CD4-positive, alpha-beta T cell treated with Interferon gamma for 1 hour (primary cell): Measurements from ENCODE around the gene TEAD1.
"Not testable (repeated sequence)": the region's sequence is repeated elsewhere in the genome, so short reads cannot be mapped to it uniquely, and the experiment has no call there.

Experiments
- DNase-seq: peaks from one replicate; pipeline ENCODE4 v3.0.0-alpha.2; 2020

The TEAD1 gene

DNA sequence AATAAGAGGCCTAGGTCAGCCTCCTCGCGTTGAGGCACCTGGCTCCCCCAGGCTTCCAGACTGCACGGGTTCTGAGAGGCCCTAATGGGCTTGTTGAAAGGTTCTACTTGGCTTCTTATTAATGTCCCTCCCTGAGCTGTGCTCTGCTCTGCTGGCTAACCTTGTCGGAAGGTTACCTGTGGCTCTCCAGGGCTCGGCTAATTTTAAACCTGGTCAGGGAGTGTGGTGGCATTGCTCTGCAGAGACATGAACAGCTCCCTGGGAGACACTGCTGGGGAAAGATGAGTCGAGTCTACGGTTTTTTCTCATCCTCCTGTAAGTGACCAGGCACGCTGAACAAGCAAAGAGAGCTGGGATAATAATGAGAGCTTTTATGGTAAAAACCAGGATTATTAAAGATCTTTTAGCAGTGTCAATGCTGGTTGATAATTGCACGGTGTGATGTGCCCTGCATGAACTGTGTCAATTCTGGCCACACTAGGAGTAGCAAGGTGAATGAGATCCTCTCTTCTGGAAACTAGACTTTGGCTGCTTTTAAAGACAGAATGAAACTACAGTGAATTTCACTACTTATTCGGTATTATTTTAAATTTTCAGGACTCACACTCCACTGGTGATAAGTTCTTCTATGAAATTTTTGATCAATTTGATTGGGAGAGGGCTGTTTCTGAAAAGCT lies 70.7 kb downstream of the TEAD1 start:
- DNase-seq: no peak

DNA sequence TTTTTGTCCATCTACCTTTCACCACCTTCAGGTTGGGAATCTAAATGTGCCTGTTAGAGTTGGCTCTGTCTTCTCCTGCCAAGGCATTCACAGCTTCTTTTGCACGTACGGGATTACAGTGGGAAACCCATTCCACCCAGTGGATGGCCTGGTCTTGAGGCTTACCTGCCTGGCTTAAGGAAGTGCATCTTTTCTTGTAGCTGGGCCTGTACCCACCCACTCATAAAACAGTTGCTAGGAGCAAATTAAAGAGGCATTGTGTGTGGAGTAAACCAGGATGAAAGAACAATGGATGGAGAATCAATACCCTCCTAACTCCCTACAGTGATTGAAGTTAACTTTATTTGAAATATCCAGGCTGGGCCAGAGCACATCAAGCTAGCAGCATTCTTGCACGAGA lies 71.6 kb downstream of the TEAD1 start:
- DNase-seq: no peak

DNA sequence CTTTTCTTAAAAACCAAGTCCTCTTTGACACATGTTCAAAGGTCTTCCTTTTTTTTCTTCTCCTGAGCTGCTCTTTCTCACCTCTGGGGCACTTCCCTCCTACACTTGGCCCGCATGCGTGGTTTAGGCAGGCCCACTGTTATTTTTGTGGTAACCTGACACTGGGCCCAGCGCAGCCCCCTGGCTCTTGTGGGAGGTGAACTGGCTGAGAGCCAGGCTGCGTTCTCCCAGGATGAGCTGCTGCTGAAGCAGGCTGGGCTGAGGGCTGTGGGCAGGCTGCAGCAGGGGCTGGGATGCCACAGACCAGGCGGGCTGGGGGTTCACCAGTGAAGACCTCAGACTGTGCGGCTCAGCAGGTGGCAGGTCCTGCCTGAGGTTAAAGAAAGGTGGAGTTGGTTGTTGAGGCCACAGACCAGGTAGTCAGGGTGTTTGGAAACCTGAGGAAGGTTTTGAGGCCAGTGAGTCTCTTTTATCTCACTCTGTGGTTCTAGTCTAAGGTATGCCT lies 72.4 kb downstream of the TEAD1 start:
- no peak for DNase-seq

DNA sequence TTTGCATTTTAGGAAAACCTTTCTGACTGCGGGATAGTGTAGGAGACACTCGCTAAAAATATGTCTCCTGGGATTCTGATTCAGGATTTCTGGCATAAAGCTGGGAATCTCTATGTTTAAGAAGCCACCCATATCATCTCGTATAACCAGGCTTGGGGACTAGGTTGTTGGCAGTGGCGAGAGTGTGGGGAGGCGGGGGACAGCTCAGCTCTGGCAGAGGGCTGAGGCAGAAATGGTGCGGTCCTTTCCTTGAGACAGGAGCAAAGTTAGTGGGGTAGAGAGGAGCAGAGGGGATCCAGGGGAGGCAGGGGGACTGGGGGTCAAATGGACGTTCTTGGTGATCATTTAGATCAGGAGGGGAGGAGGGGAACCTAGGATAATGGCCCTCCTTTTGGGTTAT lies 74.3 kb downstream of the TEAD1 start:
- no peak for DNase-seq

DNA sequence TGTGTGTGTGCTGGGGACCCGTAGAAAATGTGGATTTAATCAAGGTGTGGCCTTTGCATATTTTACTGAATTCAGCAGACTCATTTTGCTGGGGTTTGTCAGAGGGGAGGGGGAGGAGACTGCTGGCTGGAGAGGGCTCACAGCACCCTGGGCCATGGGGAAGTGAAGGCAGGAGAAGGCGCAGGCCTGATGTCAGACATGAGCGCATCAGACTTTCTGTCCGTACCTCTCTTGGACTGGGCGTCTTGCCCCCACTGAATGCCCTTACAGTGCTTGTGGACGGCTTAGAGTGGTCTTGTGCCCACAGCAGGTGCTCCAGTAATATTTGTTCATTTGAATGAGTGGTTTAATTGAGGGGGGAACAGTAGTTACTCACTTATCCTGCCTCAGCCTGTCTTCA lies 75.2 kb downstream of the TEAD1 start:
- no peak for DNase-seq

DNA sequence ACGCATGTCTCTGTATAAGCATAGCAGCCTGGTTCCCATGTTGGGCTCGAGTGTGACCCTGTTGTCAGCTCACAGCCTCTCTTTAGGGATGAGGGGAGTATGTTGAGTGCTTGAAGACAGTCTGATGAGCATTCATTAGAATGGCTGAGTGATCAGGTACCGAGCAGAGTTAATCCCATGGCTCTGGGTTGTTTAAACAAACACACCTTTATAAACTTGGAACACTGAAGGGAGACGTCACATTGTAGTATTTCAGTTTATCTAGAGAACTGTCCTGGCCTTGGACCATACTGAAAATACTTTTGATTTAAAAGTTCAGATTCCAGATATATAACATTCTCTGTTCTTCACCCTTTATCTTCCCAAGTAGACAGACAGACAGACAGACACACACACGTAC lies 76.0 kb downstream of the TEAD1 start:
- no peak for DNase-seq

DNA sequence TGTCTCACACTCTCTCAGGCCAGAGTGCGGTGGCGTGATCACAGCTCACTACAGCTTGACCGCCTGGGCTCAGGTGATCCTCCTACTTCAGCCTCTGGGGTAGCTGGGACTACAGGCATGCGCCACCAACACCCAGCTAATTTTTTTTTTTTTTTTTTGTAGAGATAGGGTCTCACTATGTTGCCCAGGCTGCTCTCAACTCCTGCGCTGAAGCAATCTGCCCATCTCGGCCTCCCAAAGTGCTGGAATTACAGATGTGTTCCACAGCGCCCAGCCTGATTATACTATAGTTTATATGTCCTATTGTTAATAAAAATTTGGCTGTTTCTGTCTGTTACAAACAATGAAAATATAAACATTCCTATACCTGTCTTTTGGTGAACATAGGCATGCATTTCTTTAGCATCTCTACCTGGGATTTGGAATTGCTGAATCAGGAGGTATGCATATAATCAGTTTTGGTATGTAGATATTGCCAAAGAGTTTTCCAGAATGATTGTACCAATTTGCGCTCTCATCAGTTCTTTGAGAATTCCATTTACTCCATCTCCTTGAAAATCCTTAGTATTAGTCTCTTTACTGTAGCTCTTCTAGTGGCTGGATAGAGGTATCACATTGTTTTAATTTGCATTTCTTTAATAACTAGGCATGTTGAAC lies 78.8 kb downstream of the TEAD1 start:
- DNase-seq: no peak

DNA sequence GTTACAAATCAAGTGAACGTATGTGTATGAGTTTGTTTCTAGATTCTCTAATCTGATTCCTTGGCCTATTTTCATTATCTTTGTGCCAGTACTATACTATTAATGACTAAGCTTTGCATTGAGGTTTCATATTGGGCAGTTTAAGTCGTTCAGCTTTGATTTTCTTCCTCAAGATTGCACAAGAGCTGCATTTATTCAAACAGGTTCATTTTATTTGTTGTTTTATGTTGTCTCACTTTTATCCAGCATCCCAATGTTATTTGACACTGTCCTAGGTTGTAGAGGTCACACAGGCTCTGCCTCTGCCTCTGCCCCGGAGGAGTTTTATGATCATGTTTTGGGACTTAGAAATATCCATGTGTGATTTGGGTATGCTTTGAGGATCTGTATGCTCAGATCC lies 79.8 kb downstream of the TEAD1 start:
- DNase-seq: no peak

DNA sequence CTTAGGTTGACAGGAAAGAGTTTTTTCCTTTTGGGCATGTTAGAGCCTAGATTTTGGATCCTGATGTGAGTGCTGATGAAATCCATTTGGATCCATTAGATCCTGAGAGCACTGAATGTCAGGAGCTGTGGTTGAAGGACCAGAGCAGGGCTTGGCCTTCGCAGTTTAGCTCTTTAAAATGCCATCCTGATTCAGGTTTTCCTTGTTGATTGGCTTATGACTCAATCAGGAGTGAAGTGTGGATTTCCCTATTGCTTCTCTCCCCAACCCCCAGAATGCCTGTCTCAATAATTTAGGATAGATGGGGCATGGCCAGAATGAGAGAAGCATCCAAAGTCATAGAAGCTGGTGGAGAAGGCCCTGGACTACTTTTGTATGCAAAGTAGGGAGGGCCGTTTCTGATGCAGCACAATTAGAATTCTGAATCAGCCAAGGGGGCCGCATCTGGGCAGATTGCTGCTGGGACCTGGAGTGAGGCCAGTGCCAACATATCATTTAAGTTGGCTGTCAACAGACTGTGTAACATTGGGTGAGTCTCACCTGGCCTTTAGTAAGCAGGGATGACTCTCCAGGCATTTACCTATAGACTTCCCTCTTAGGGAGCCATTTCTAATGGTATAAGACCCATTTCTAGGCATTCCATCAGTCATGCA lies 80.5 kb downstream of the TEAD1 start:
- DNase-seq: no peak

DNA sequence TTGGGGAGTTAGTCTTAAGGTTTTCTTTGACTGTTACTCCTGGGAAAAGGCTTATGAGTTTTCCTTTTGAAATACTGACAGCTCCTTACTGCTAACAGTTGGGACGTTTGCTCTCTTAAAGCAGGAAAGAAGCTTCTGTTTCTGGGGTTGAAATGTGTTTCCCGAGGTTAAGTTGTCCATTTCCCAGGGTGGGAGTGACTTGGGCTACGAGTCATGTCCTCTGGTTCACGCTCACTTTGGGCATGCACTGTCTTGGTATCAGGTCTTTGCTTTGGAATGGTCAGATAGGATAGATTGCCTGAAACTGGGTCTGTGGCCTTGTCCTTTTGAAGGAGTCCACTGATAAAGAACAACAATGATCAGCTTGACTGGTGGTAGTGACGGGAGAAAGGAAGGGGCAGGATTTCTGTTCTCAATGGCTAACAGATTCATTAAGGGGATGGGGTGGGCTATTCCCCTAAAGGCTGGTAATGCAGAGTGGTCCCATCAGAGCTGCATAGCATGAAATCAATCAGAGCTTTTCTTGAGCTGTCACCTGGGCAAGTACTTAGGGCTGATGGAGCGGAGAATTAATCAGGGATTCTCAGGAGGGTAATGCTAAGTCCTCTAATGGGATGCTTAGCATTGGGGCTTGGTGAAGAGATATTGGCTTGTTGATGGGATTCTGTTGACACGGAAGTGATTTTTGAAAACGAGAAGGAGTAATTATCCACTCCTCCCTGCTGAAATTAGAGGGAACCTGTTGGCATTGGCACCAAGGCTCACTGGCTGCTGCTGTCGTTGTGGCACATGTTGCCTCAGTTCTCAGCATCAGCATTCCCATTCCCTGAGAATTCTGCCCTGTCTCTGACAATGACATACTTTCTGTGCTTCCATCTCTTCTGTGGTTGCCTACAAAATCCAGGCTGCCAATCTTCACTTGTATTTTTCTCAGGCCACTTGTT lies 81.6 kb downstream of the TEAD1 start:
- DNase-seq: no peak

DNA sequence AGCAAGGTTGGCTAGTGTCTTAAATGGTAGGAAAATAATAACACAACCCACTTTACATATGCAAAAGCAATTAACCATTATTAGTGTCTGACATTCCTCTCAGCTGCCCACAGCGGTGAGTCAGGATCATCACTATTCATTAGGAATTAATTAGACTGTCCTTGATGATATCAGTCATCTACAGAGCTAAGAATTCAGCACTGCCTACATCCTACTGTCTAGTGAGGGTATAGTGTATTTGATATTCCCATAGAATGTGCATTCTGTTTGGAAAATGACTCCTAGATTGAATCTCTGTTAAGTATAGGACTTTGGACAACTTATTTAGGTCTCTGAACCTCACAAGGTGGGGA lies 82.2 kb downstream of the TEAD1 start:
- no peak for DNase-seq

DNA sequence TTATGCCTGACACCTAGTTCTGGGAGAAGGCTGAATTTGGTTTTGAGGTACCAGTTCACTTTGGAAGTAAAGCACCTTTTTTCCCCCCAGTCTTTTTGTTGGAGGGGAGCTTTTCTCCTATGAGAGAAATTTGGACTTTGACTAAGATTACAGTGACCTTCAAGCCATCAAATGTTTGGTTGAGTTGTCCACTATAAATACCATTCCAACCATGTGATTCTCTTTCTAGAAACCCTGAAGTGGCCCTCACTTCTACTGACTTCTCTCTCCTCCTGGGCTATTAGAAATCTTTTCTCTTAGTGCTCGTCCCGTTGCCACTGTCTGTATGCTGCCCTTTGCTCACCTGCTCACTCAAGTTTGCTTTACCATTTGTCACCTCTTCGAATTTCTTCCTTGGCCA lies 82.6 kb downstream of the TEAD1 start:
- DNase-seq: no peak

DNA sequence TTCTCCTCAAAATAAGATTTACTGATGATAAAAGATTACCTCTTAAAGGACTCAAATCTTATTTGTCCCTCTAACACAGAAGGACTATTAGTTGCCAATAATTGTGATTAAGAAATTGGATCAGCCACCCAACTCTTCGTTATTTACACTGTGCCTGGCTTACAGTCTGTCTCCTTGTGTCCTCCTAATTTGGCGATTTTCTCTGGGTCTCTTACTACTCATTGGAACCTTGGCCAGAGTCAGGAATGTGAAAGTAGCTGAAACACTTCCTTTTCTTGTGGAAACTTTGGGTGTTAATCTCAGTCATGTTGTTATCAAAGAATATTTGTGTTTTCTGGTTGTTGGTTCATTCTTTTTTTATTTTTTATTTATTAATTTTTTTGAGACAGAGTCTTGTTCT lies 83.2 kb downstream of the TEAD1 start:
- DNase-seq: no peak

DNA sequence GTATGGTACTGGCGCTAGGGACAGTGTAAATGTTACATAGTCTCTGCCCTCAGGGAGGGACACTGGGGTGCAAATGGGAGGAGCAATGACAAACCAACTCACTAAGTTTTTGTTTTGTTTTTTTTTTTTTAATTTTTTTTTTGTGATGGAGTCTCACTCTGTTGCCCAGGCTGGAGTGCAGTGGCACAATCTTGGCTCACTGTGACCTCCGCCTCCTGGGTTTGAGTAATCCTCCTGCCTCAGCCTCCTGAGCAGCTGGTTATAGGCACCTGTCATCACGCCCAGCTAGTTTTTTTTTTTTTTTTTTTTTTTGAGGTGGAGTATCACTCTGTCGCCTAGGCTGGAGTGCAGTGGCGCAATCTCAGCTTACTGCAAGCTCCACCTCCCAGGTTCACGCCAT lies 83.9 kb downstream of the TEAD1 start:
- DNase-seq: not testable (repeated sequence)

DNA sequence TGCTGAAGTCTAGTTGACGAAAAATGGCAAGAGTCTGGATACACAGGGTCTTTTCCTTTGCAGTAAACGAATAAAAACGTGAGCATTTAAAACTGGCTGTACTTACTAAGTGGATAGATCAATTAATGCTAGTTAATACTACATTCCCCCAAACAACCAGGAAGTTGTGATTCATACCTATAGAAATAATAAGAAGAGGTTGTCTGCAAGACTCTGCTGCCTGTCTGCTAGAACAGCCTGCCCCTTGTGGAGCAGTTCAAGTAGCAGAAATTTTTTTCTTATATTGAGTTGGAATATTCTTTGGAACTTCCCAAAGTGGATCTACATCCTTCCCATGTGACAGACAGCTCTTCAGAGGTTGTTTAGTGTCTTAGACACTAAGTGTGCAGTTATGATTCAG lies 86.8 kb downstream of the TEAD1 start:
- DNase-seq: no peak

DNA sequence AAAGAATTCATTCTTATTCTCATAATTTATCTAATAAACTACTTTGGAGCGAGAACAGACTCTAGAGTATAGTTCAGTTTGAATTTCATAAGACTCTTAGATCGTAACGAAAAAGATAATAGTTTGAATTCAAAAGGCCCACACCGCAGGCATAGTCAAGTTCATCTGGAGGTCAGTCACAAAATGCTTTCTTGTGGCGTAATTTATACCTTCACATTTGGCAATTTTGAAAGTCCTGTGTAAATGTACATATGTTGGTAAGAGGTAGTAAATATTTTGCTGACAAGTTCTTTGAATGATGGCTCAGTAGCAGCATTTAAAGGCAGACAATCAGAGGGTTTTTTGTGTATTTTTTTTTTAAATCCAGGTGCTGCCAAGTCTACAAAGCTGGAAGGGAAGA lies 88.1 kb downstream of the TEAD1 start:
- no peak for DNase-seq

DNA sequence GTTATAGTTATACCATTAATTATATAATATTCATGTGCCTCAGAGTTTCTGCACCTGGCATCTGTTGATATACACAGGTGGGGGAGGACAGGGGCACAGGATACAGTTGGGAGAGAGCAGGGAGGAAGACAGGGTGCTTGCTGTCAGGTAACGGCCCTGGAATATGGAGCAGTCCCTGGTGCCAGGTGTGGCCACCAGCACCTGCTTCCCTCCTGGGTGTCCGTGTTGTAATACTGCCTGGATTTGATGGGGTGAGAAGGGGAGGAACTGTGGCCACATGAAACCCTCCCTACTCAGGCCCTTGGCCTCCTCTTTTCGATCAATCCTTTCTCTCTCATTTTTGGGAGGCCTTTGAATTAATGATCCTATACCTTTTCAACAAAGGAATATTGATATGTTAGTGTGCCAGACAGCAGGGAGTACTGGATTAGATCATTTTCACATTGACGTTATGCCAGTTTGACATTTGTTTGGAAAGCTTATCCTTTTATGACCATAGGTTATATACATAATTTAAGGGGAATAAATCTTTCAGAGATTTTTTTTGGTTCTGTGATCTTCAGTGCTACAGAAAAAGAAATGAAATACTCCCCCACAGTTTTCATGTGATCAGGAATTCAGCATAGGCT lies 88.6 kb downstream of the TEAD1 start:
- no peak for DNase-seq

DNA sequence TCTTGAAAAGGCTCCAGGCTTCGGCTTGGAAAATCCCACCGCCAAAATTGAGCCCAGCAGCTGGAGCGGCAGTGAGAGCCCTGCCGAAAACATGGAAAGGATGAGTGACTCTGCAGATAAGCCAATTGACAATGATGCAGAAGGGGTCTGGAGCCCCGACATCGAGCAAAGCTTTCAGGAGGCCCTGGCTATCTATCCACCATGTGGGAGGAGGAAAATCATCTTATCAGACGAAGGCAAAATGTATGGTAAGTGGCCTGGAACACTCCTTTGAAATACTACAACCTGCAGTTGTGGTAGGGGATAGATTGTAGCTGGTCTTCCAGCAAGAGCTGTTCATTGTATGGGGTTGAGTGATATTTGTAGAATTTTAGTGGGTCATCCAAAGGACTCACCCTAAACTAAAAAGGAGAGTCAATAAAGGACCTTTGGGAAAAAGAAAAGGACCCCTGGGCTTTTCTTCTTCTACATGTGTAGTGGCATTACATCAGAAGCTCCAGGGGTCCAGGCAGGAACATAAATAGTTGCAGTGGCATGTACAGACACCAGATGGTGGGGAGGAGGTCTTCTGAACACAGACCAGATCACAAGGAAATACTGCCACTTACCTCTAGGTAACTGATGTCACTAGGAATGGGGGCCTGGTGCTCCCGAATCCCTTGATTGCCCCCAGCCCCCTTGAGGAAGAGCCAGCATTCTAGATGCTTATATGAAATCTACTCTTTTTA lies 90.1 kb downstream of the TEAD1 start:
- DNase-seq: no peak

DNA sequence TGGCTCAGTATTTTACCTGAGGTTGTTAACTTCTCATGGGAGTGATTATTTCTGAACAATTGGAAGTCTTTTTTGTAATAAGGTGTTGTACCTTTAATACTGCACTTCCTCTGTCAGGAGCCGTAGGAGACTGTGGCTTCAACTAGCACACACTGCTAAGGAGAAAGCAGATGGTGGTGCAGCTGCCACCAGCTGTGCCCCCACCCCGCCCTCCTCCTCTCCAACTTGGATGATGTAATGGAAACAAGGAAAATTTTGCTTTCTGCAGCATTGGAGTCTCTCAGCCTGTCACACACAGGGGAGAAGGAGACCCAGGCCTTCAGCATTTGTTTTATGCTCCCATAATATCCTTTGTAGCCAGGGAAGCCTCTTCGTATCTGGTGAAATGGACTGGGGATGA lies 91.2 kb downstream of the TEAD1 start:
- DNase-seq: no peak

DNA sequence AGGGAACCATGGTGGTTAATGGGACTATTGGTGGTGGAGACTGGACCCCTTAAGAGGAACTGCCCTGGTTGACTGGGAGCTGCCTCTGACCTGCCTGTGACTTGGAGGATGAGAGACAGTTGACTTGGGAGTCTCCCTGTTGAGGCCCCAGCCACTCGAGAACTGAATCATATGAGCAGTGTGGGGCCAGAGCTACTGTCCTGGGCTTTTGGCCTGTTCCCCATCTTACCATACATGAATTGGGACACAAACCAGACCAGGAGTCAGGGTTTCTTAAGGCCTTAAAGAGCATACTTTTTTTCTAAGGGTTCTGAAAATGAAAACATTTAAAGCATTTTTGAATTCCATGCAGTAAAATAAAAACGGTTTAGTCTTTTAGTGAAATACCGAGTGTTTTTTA lies 92.8 kb downstream of the TEAD1 start:
- DNase-seq: no peak

DNA sequence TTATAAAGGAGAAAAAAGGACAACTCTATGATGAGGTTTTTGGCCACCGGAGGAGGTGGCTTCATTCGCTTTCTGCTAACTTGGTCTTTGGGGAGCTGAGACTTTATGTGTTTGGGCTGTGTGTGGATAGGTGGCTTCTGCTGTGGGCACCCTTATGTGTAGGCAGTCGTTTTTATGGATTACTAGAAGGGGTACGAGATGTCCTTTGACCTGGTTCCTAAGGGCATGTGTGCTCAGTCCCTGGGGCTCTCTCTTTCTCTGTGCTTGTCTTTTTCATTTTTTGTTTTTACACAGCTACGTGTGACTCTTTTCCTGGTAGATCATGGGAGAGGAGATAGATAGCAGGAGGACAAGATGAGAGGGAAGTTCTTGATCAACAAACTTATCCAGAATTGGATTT lies 93.4 kb downstream of the TEAD1 start:
- no peak for DNase-seq
